ENCODE results near the gene IFT20. TPM values are rescaled to one million over a fixed set of nuclear protein-coding genes. Genes with fewer than 3 reads are reported as not detected.

Gene IFT20
- total and polyA plus RNA-seq, 9 of the 15 experiments (the other 6 are each of a cell fraction or from before 2014, with no cell fraction given), result 11.2 to 38.6 (median 20.1) TPM

- intact Hi-C loops (cut with micrococcal nuclease) (no loop called here), in situ Hi-C loops (cut with MboI) (no loop called here)
- Histone ChIP-seq H3K4me2 (ENCODE audit: insufficient read depth, low read length) (peak overlapping the region; percentile 91), H3K27ac (ENCODE audit: extremely low read depth, low read depth, low read length) (peak overlapping the region; percentile 89), H3K9me3 (replicated peaks; ENCODE audit: control insufficient read depth, insufficient read depth, low read depth, low read length) (no peaks in the 10 kb centered on the region), H3K36me3 (ENCODE audit: control insufficient read depth, insufficient read depth, low read length) (peaks cover 67% of the 10 kb centered on the region), H3K79me2 (ENCODE audit: control insufficient read depth, insufficient read depth, low read length) (peaks cover 34% of the 10 kb centered on the region), H4K20me1 (replicated peaks; ENCODE audit: control insufficient read depth, insufficient read depth, low read length) (no peaks in the 10 kb centered on the region), H3K27me3 (ENCODE audit: control insufficient read depth in 2 of 2, insufficient read depth in 2 of 2, low read length in 2 of 2) (no peaks in the 10 kb centered on the region), H3K9ac (ENCODE audit: insufficient read depth in 1 of 2, low read depth in 2 of 2, low read length in 2 of 2) (peak overlapping the region; percentile 95 to 96), H3K9me1 (ENCODE audit: control insufficient read depth, insufficient read depth, low read length) (no peaks in the 10 kb centered on the region), H3K4me3 (peak overlapping the region; percentile 99), H2AFZ (ENCODE audit: low read depth, low read length) (peak overlapping the region; percentile 96), H3K4me1 (replicated peaks in 1 of 2; ENCODE audit: control insufficient read depth in 2 of 2, insufficient read depth in 2 of 2, low read length in 2 of 2) (peaks cover 5 to 10% of the 10 kb centered on the region in 2 experiments; a peak in 3 of 5 replicates)
- WGBS (ENCODE audit: insufficient coverage, low coverage, missing lambda C conversion rate), result 0% methylated on average over 4 of the region's 4 CpGs
- TF ChIP-seq ZNF212 (CRISPR knock-in tag; IDR thresholded peaks at IDR 0.05), result no peak
- TF ChIP-seq CHD1 (IDR thresholded peaks at IDR 0.05; ENCODE audit: low read length), result peak; percentile 30
- TF ChIP-seq GABPA (tag; conservative IDR thresholded peaks at IDR 0.05; ENCODE audit: low read depth), result 0 out of 2 replicates have a peak, but pooled peaks have one; percentile 83
- no peak for TF ChIP-seq ZBTB5 (IDR thresholded peaks at IDR 0.05)
- peak in 1 of 2 experiments; percentile 1 for TF ChIP-seq AFF1 (IDR thresholded peaks at IDR 0.05; ENCODE audit: low read depth in 1 of 2, partially characterized antibody in 2 of 2)
- no peak for TF ChIP-seq MLLT1 (IDR thresholded peaks at IDR 0.05)
- no peak for ATAC-seq
- no peak for FAIRE-seq
- POLR2A ChIA-PET, result interaction anchor here (0.6 to 4.0 kb wide), 13 partner anchors 8 to 707 kb away, joined by 3 to 31 read pairs (median 5); partner anchors contain the start of genes IFT20, TNFAIP1 and VTN
- BruUV-seq (replicated peaks), result no TSS peak
- DNase-seq (ENCODE audit: extremely low read depth in 1 of 4, low spot score in 3 of 4), result no peak
- CTCF ChIA-PET (ENCODE audit: low intra/inter-chr PET ratio), result no interaction called here
Measured at GRCh38 chr17:28357901-28358197, 22.6 kb upstream of the IFT20 start.

All from K562 (cell line).